Astrocyte of the cerebellum (primary cell): Measurements from ENCODE around the gene PCAT7.

Experiments
- DNase-seq: peaks from one replicate; pipeline ENCODE4 v3.0.0-alpha.2; 2011; ENCODE audit warnings: low read depth
- H3K4me3 ChIP-seq: 2 replicates; pipeline ENCODE4 v1.5.1; 2011; ENCODE audit warnings: mild to moderate bottlenecking, low read depth, low read length, moderate library complexity
- in situ Hi-C: cut with HindIII; loops from 2 replicates; pipeline ENCODE4 v1.10.0; 2017; ENCODE audit warnings: low sequenced_read_pairs
- TF ChIP-seq, protein P1 (sequence below): IDR thresholded peaks from 2 replicates; pipeline ENCODE4 v1.5.1; 2012; ENCODE audit warnings: low read length, low read depth, moderate library complexity, mild to moderate bottlenecking; ENCODE audit errors: missing control alignments

The PCAT7 gene

GRCh38 chr9:94607423-94607691, 52.5 kb downstream of the PCAT7 start:
- TF ChIP-seq, protein P1, sequence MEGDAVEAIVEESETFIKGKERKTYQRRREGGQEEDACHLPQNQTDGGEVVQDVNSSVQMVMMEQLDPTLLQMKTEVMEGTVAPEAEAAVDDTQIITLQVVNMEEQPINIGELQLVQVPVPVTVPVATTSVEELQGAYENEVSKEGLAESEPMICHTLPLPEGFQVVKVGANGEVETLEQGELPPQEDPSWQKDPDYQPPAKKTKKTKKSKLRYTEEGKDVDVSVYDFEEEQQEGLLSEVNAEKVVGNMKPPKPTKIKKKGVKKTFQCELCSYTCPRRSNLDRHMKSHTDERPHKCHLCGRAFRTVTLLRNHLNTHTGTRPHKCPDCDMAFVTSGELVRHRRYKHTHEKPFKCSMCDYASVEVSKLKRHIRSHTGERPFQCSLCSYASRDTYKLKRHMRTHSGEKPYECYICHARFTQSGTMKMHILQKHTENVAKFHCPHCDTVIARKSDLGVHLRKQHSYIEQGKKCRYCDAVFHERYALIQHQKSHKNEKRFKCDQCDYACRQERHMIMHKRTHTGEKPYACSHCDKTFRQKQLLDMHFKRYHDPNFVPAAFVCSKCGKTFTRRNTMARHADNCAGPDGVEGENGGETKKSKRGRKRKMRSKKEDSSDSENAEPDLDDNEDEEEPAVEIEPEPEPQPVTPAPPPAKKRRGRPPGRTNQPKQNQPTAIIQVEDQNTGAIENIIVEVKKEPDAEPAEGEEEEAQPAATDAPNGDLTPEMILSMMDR, result no peak
- in situ Hi-C loops, result no loop called here
- no peak overlapping the region for H3K4me3 ChIP-seq
- no peak for DNase-seq

DNA sequence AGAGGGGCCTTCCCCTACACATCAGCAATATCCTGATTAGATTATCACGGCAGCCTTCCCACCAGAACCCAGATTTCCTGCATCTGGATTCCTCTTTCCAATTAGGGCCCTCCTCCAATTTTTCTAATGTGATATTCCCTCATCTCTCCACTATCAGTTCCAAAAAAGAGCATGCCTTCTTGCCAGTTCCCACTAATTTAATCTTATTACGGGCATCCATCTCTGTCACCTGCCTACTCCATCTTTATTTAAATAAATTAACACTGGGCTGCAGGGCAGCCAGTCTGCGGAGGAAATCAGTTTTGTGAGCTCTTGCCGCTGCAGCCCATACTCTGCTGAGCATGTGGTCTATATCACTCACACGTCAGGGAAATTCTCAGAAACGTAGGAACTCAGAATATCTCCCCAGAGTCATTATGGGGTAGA, 55.3 kb downstream of the PCAT7 start:
- TF ChIP-seq, protein P1, result no peak
- DNase-seq, result no peak
- in situ Hi-C loops, result no loop called here
- H3K4me3 ChIP-seq, result no peak overlapping the region

DNA sequence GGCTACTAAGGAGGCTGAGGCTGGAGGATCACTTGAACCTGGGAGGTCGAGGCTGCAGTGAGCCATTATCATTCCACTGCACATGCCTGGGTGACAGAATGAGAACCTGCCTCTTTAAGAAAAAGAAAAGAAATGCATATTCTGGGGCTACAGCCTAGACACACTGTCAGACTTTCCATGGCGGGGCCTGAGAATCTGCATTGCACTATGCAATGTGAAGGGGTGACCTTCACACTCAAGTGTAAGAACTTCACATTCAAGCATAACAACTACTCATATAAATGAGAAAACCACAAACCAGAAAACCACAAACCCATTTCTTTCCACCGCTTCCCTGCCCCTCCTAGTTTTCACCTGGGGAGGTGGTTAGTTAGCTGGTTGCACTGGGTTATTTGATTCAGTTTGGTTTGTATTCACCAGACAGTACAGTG, 56.8 kb downstream of the PCAT7 start:
- in situ Hi-C loops, result no loop called here
- DNase-seq, result no peak
- no peak overlapping the region for H3K4me3 ChIP-seq
- TF ChIP-seq, protein P1, result no peak

DNA sequence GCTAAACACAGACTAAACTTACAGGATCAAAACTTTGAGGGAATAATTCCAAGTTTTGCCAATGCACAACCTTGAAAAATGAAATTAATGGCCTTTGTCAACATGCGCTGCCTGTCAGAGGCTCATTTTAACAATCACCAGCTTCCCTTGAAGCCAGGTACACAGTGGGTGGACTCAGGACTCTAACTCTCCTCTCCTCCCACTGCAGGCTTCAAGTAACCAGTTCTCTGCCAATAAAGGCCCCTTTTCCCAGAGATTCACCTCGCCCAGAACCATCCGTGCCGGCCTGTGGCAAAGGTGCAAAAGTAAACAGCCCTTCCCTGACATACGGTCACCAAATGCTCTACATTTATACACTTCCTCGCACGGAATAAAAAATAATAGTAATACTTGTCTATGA, 57.2 kb downstream of the PCAT7 start:
- DNase-seq, result no peak
- TF ChIP-seq, protein P1, result no peak
- H3K4me3 ChIP-seq, result no peak overlapping the region
- in situ Hi-C loops, result no loop called here

DNA sequence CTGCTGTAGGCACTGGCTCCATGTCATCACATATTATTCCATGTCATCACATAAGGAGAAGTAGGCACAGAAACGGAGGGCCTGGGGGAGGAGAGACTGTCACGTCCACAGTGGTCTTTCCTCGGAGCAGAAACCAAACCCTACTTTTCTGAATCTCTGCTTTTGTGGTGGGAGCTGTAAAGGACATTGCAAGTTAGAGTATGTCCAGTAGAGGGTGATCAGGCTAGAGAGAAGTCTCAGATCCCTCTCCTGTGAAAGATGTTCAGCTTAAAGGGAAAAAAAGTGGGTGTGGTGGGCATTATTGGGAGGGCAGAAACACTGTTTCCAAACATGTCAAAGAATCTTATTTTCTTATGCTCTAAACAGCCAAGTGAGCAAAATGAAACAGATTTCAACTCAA, 58.1 kb downstream of the PCAT7 start:
- H3K4me3 ChIP-seq, result no peak overlapping the region
- no peak for DNase-seq
- in situ Hi-C loops, result no loop called here
- TF ChIP-seq, protein P1, result no peak

DNA sequence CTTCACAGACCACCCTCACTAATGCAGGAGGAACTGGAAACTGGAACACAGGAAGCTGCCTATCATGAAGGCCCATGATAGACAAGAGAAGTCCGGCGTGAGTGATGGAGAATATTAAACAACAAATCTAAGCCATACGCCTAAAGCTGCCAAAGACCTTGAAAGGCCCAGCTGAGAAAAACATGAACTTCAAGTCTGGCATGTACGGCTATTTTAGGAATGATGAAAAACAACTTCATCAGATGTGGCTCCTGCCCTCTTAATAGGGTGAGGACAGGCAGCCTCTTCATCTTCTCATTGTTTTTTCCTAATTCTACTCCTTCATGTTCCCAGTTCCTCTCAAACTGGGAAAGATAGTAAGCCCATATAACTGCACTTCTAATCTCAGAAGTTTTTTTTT, 64.1 kb downstream of the PCAT7 start:
- DNase-seq, result no peak

More for the DNA sequence above, 64.1 kb downstream of the PCAT7 start:
- H3K4me3 ChIP-seq, result no peak overlapping the region
- TF ChIP-seq, protein P1, result no peak
- in situ Hi-C loops, result no loop called here
